IMR-90 (cell line): ENCODE measurements around the gene SMYD5. TPM values are rescaled to one million over a fixed set of nuclear protein-coding genes. Genes with fewer than 3 reads are reported as not detected.

ENCODE experiments used
- ATAC-seq: fragments of 200-7000 bp; cut with Tn5 transposase; 2 replicates; pipeline ENCODE4 v1.9.1; 2020; ENCODE audit warnings: low read depth, mild to moderate bottlenecking, moderate library complexity
- BruUV-seq: library from RNA; stranded (reverse); fragments of 400-500 nt; replicated peaks from 2 replicates; lab custom pipeline; 2021; lab: Mats Ljungman, UMichigan
- CTCF ChIA-PET: fragments of 300-600 bp; formaldehyde crosslinking; extraction: SDS; loops from one replicate; lab custom pipeline; 2021; ENCODE audit warnings: antibody characterized with exemption; lab: Yijun Ruan, JAX
- POLR2A ChIA-PET: fragments of 300-600 bp; sonication (Branson Sonifier 250); formaldehyde crosslinking; loops from one replicate; lab custom pipeline; 2022; ENCODE audit warnings: antibody characterized with exemption; ENCODE audit not compliant: unreplicated experiment; lab: Charles Lee
- DNase-seq: peaks from one replicate; pipeline ENCODE4 v3.0.0; 2013
- H2AFZ ChIP-seq: replicated peaks from 2 replicates; pipeline ENCODE3; 2013; ENCODE audit warnings: low read length, mild to moderate bottlenecking; ENCODE audit not compliant: poor library complexity
- H2AK5ac ChIP-seq: 2 replicates; pipeline ENCODE4 v1.6.1; 2013; ENCODE audit warnings: low read depth, low read length, inconsistent platforms
- H2AK9ac ChIP-seq: replicated peaks from 2 replicates; pipeline ENCODE3; 2013; ENCODE audit warnings: mild to moderate bottlenecking, low read depth, low read length, moderate library complexity; ENCODE audit not compliant: poor library complexity
- H2BK120ac ChIP-seq: 2 replicates; pipeline ENCODE4 v1.6.1; 2013; ENCODE audit warnings: low read depth, low read length, inconsistent platforms
- H2BK15ac ChIP-seq: 3 replicates; pipeline ENCODE4 v1.6.1; 2013; ENCODE audit warnings: low read depth, low read length, inconsistent platforms
- H2BK20ac ChIP-seq: 2 replicates; pipeline ENCODE4 v1.6.1; 2013; ENCODE audit warnings: low read depth, mild to moderate bottlenecking, inconsistent platforms, low read length, moderate library complexity
- H2BK5ac ChIP-seq: 2 replicates; pipeline ENCODE4 v1.6.1; 2013; ENCODE audit warnings: mild to moderate bottlenecking, low read depth, low read length, inconsistent platforms; ENCODE audit not compliant: poor library complexity, severe bottlenecking
- H3K14ac ChIP-seq: replicated peaks from 2 replicates; pipeline ENCODE4 v1.6.1; 2013; ENCODE audit warnings: low read depth, low read length, inconsistent platforms
- H3K18ac ChIP-seq: 2 replicates; pipeline ENCODE4 v1.6.1; 2013; ENCODE audit warnings: low read depth, low read length, control low read depth
- H3K23ac ChIP-seq: 2 replicates; pipeline ENCODE4 v1.6.1; 2013; ENCODE audit warnings: low read depth, low read length, inconsistent platforms
- H3K27ac ChIP-seq: 2 replicates; pipeline ENCODE4 v1.5.1; 2013; ENCODE audit warnings: mild to moderate bottlenecking, control low read depth, low read length; ENCODE audit not compliant: insufficient read depth
- H3K27me3 ChIP-seq: 2 replicates; pipeline ENCODE4 v1.6.1; 2013; ENCODE audit warnings: low read length; ENCODE audit not compliant: control insufficient read depth, insufficient read depth
- H3K36me3 ChIP-seq: 2 replicates; pipeline ENCODE4 v1.6.1; 2013; ENCODE audit warnings: low read length, mixed read lengths; ENCODE audit not compliant: control insufficient read depth, insufficient read depth
- H3K4ac ChIP-seq: 2 replicates; pipeline ENCODE4 v1.6.1; 2013; ENCODE audit warnings: low read depth, low read length, inconsistent platforms
- H3K4me1 ChIP-seq: 2 replicates; pipeline ENCODE4 v1.6.1; 2013; ENCODE audit warnings: low read length, mixed read lengths; ENCODE audit not compliant: control insufficient read depth, insufficient read depth
- H3K4me2 ChIP-seq: 2 replicates; pipeline ENCODE4 v1.6.1; 2013; ENCODE audit warnings: low read depth, mild to moderate bottlenecking, control low read depth, low read length, moderate library complexity
- H3K4me3 ChIP-seq: 2 replicates; pipeline ENCODE4 v1.5.1; 2013; ENCODE audit warnings: low read depth, mild to moderate bottlenecking, control low read depth, low read length, moderate library complexity; ENCODE audit not compliant: insufficient read depth
- H3K56ac ChIP-seq: 2 replicates; pipeline ENCODE4 v1.6.1; 2013; ENCODE audit warnings: low read length, inconsistent platforms; ENCODE audit not compliant: insufficient read depth; ENCODE audit errors: extremely low read depth
- H3K79me1 ChIP-seq, 2 experiments: 2 replicates each; pipeline ENCODE4 v1.6.1; 2013; ENCODE audit warnings: low read length in 2 of 2, inconsistent platforms in 1 of 2, low read depth in 1 of 2
- H3K9ac ChIP-seq: 2 replicates; pipeline ENCODE4 v1.6.1; 2013; ENCODE audit warnings: low read depth, low read length, control low read depth
- H3K9me1 ChIP-seq: 2 replicates; pipeline ENCODE4 v1.6.1; 2013; ENCODE audit warnings: low read length, inconsistent platforms; ENCODE audit not compliant: insufficient read depth
- H3K9me3 ChIP-seq: 2 replicates; pipeline ENCODE4 v1.6.1; 2013; ENCODE audit warnings: low read length; ENCODE audit not compliant: control insufficient read depth, insufficient read depth
- H4K20me1 ChIP-seq: 2 replicates; pipeline ENCODE4 v1.6.1; 2013; ENCODE audit warnings: low read length, inconsistent platforms; ENCODE audit not compliant: insufficient read depth
- H4K5ac ChIP-seq: 2 replicates; pipeline ENCODE4 v1.6.1; 2013; ENCODE audit warnings: mild to moderate bottlenecking, low read depth, low read length, control low read depth
- H4K8ac ChIP-seq, 2 experiments: 2 replicates each; pipeline ENCODE4 v1.6.1; 2013; ENCODE audit warnings: low read depth in 2 of 2, low read length in 2 of 2, control low read depth in 1 of 2, inconsistent platforms in 1 of 2
- H4K91ac ChIP-seq: 2 replicates; pipeline ENCODE4 v1.6.1; 2013; ENCODE audit warnings: low read depth, low read length, inconsistent platforms; ENCODE audit not compliant: insufficient read depth
- CTCF ChIP-seq: conservative IDR thresholded peaks from 2 replicates; pipeline ENCODE4 v1.5.1; 2012; ENCODE audit warnings: mild to moderate bottlenecking, low read depth, low read length, improper control_type of control experiment
- MAFK ChIP-seq: IDR thresholded peaks from 2 replicates; pipeline ENCODE4 v1.6.1; 2012; ENCODE audit warnings: low read depth, low read length, improper control_type of control experiment
- MXI1 ChIP-seq: IDR thresholded peaks from 2 replicates; pipeline ENCODE4 v1.6.1; 2012; ENCODE audit warnings: low read depth, mild to moderate bottlenecking, low read length, moderate library complexity, borderline replicate concordance
- USF2 ChIP-seq: fragments of 150-350 bp; IDR thresholded peaks from 2 replicates; pipeline ENCODE4 v1.6.1; 2017; ENCODE audit warnings: mild to moderate bottlenecking, antibody characterized with exemption, low read length, low read depth
- WGBS, 2 experiments: methylation state at CpG; one replicate each; pipeline versions ENCODE4 v1.1.5 to v1.1.7; 2013; ENCODE audit warnings: missing lambda C conversion rate in 2 of 2; ENCODE audit not compliant: insufficient read length in 1 of 2; ENCODE audit errors: extremely low coverage in 2 of 2; 5-methylcytosine and 5-hydroxymethylcytosine counted together
- dilution Hi-C: fragments of 300-500 bp; cut with HindIII; formaldehyde crosslinking; loops from one replicate; pipeline ENCODE4 v1.14.3; 2018; ENCODE audit warnings: low sequenced_read_pairs; ENCODE audit not compliant: unreplicated experiment
- in situ Hi-C: fragments of 300-500 bp; cut with MboI; formaldehyde crosslinking; loops from 3 replicates; pipeline ENCODE4 v1.14.3; 2019; ENCODE audit warnings: low sequenced_read_pairs, inconsistent platforms, mixed read lengths
- intact Hi-C: fragments of 100-400 bp; cut with micrococcal nuclease; formaldehyde crosslinking; loops from 2 replicates; pipeline ENCODE4 v1.10.0; 2022
- polyA plus RNA-seq, 3 experiments: library from polyadenylated mRNA; depleted of rRNA; stranded (reverse); fragments of >200 nt; gene quantifications; 2 replicates each; pipeline ENCODE4 v1.2.3, GENCODE V29; 2012; ENCODE audit warnings: low replicate concordance in 1 of 3
- total RNA-seq: library from RNA; depleted of rRNA; stranded (reverse); fragments of >200 nt; gene quantifications from 2 replicates; pipeline ENCODE4 v1.2.3, GENCODE V29; 2012

The SMYD5 gene
- total and polyA plus RNA-seq, 2 of the 4 experiments (the other 2 are of a cell fraction): 17.8 to 19.7 TPM

- H4K91ac ChIP-seq: no peak overlapping the region
- H4K8ac ChIP-seq: no peak overlapping the region
- H4K5ac ChIP-seq: no peak overlapping the region
- no peak overlapping the region for H3K9ac ChIP-seq
- H3K4ac ChIP-seq: no peak overlapping the region
- H3K9me3 ChIP-seq: no peaks in the 10 kb centered on the region
- POLR2A ChIA-PET: no interaction called here
- CTCF ChIA-PET: no interaction called here
- H2AFZ ChIP-seq: no peak overlapping the region
- H3K23ac ChIP-seq: no peak overlapping the region
- no CpG with 5 or more reads among the region's 3 CpGs for WGBS, 2 experiments
- H3K4me1 ChIP-seq: no peaks in the 10 kb centered on the region
- H2BK20ac ChIP-seq: no peak overlapping the region
- no peak for ATAC-seq
- H3K27me3 ChIP-seq: no peaks in the 10 kb centered on the region
- no peak overlapping the region for H3K14ac ChIP-seq
- no peak overlapping the region for H2BK15ac ChIP-seq
- H3K4me3 ChIP-seq: no peak overlapping the region
- TF ChIP-seq MAFK (no peak), MXI1 (no peak), CTCF (no peak), USF2 (no peak)
- H3K79me1 ChIP-seq: no peaks in the 10 kb centered on the region
- H2AK5ac ChIP-seq: no peak overlapping the region
- H2BK5ac ChIP-seq: no peak overlapping the region
- no peak for DNase-seq
- H3K27ac ChIP-seq: no peak overlapping the region
- in situ Hi-C loops (no loop called here), dilution Hi-C loops (no loop called here), intact Hi-C loops (no loop called here)
- no TSS peak for BruUV-seq
- no peak overlapping the region for H2BK120ac ChIP-seq
- no peak overlapping the region for H3K56ac ChIP-seq
- no peak overlapping the region for H3K4me2 ChIP-seq
- peak overlapping the region; percentile 63 for H2AK9ac ChIP-seq
- H3K36me3 ChIP-seq: peaks cover 29% of the 10 kb centered on the region
- H4K20me1 ChIP-seq: no peaks in the 10 kb centered on the region
- H3K9me1 ChIP-seq: peaks cover under 1% of the 10 kb centered on the region; the same call in 1 of the 2 replicates
- H3K18ac ChIP-seq: no peak overlapping the region
Observed at GRCh38 chr2:73227086-73227485, 13.0 kb downstream of the SMYD5 start.
